Tibial nerve (tissue), 4 donors: ENCODE data around the gene CCDC28A.

Experiments
- CTCF ChIP-seq, 5 experiments: fragments of 200-600 bp in 3 of 5; fragments of 450-650 bp in 2 of 5; sonication (generic) in 3 of 5; IDR thresholded peaks; one replicate each; pipeline ENCODE4 v1.5.1; 2016 to 2019; ENCODE audit warnings: antibody characterized with exemption in 5 of 5, mild to moderate bottlenecking in 3 of 5, moderate library complexity in 2 of 5
- EP300 ChIP-seq, 2 donors: sonication (generic); formaldehyde crosslinking; IDR thresholded peaks; one replicate each; pipeline ENCODE4 v1.6.1; 2017; ENCODE audit warnings: antibody characterized with exemption in 2 of 2, mild to moderate bottlenecking in 1 of 2
- POLR2A ChIP-seq, 2 donors: fragments of 450-650 bp; IDR thresholded peaks; one replicate each; pipeline ENCODE4 v1.6.1; 2017; ENCODE audit warnings: antibody characterized with exemption in 2 of 2, mild to moderate bottlenecking in 2 of 2, moderate library complexity in 2 of 2

DNA sequence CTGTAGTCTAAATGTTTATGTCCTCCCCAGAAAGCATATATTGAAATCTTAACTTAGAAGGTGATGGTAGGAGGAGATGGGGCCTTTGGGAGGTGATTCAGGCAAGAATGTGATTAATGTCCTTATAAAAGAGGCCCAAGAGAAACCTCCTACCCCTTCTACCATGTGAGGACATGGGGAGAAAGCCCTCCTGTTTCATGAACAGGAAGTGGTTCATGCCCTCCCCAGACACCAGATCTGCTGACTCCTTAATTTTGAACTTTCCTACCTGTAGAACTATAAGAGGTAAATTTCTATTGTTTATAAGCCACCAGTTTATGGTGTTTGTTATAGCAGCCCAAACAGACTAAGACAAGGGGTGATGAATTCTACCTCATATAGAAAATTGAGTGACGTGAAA, 13.6 kb downstream of the CCDC28A start:
- TF ChIP-seq CTCF (IDR thresholded peaks at IDR 0.05) (no peak), POLR2A (IDR thresholded peaks at IDR 0.05) (no peak), EP300 (IDR thresholded peaks at IDR 0.05) (no peak)
